GM12872 (cell line): ENCODE results near the gene ASCC1.

Source experiments
- CTCF ChIP-seq: IDR thresholded peaks from 3 replicates; pipeline ENCODE4 v1.5.1; 2011; ENCODE audit warnings: low read depth, mild to moderate bottlenecking, low read length, moderate library complexity; ENCODE audit not compliant: insufficient read depth

ASCC1 gene

GRCh38 chr10:72133517-72133916, 82.6 kb downstream of the ASCC1 start:
- TF ChIP-seq CTCF: no peak

GRCh38 chr10:72132854-72133253, 83.2 kb downstream of the ASCC1 start:
- TF ChIP-seq CTCF: no peak

- no peak for TF ChIP-seq CTCF
Observed at GRCh38 chr10:72127571-72127970, 88.5 kb downstream of the ASCC1 start.

GRCh38 chr10:72126872-72127232, 89.2 kb downstream of the ASCC1 start:
- TF ChIP-seq CTCF: no peak

- peak; percentile 44; the same call in 2 of the 3 replicates for TF ChIP-seq CTCF
Observed at GRCh38 chr10:72126184-72126871, 89.7 kb downstream of the ASCC1 start.

- TF ChIP-seq CTCF: no peak
Observed at GRCh38 chr10:72124989-72125388, 91.1 kb downstream of the ASCC1 start.

- no peak for TF ChIP-seq CTCF
Observed at GRCh38 chr10:72124381-72124780, 91.7 kb downstream of the ASCC1 start.
